Activated naive CD8-positive, alpha-beta T cell treated with anti-CD3 and anti-CD28 coated beads for 36 hours (primary cell): ENCODE measurements around the gene DCST1. TPM values are rescaled to one million over a fixed set of nuclear protein-coding genes. Genes with fewer than 3 reads are reported as not detected.

Experiments
- DNase-seq: peaks from one replicate; pipeline ENCODE4 v3.0.0; 2021
- H3K27ac Mint-ChIP-seq: one replicate; pipeline ENCODE4 v1.8.0; 2022; ENCODE audit warnings: mild to moderate bottlenecking, moderate library complexity, mixed read lengths
- H3K27me3 Mint-ChIP-seq: one replicate; pipeline ENCODE4 v1.8.0; 2022; ENCODE audit warnings: mild to moderate bottlenecking, mixed read lengths
- H3K36me3 Mint-ChIP-seq: one replicate; pipeline ENCODE4 v1.8.0; 2021; ENCODE audit warnings: mild to moderate bottlenecking, mixed read lengths
- H3K4me1 Mint-ChIP-seq: one replicate; pipeline ENCODE4 v1.8.0; 2021; ENCODE audit warnings: mixed read lengths
- H3K4me3 Mint-ChIP-seq: one replicate; pipeline ENCODE4 v1.8.0; 2022; ENCODE audit warnings: mild to moderate bottlenecking, moderate library complexity, mixed read lengths
- H3K9me3 Mint-ChIP-seq: one replicate; pipeline ENCODE4 v1.8.0; 2022; ENCODE audit warnings: mixed read lengths
- total RNA-seq, 2 experiments: library from RNA; stranded (reverse); gene quantifications; one replicate each; pipeline ENCODE4 v1.2.3, GENCODE V29; 2021

Gene DCST1
- total RNA-seq, 2 experiments from 2014 or later = not detected

- Mint-ChIP-seq H3K27ac (peak overlapping the region; percentile 11), H3K9me3 (no peaks in the 10 kb centered on the region), H3K36me3 (peaks cover 4% of the 10 kb centered on the region), H3K27me3 (peaks cover 6% of the 10 kb centered on the region), H3K4me3 (no peak overlapping the region), H3K4me1 (peaks cover 40% of the 10 kb centered on the region)
- DNase-seq = no peak
Measured at GRCh38 chr1:155016231-155016831, 17.3 kb upstream of the DCST1 start.

GRCh38 chr1:155017041-155017945 is 16.3 kb upstream of the DCST1 start:
- Mint-ChIP-seq H3K27me3 (peaks cover 6% of the 10 kb centered on the region), H3K4me3 (peak overlapping the region; percentile 57), H3K9me3 (no peaks in the 10 kb centered on the region), H3K27ac (peak overlapping the region; percentile 13), H3K36me3 (peaks cover 4% of the 10 kb centered on the region), H3K4me1 (peaks cover 36% of the 10 kb centered on the region)
- peak; percentile 93 for DNase-seq

- Mint-ChIP-seq H3K27ac (no peak overlapping the region), H3K27me3 (peaks cover 6% of the 10 kb centered on the region), H3K4me1 (peaks cover 30% of the 10 kb centered on the region), H3K9me3 (no peaks in the 10 kb centered on the region), H3K36me3 (peaks cover 4% of the 10 kb centered on the region), H3K4me3 (peak overlapping the region; percentile 57)
- no peak for DNase-seq
Measured at GRCh38 chr1:155017946-155018316, 15.7 kb upstream of the DCST1 start.

- H3K27ac Mint-ChIP-seq = no peak overlapping the region
- no peak overlapping the region for H3K4me3 Mint-ChIP-seq
- no peak for DNase-seq
- H3K36me3 Mint-ChIP-seq = peaks cover 4% of the 10 kb centered on the region
- H3K9me3 Mint-ChIP-seq = no peaks in the 10 kb centered on the region
- peaks cover 6% of the 10 kb centered on the region for H3K27me3 Mint-ChIP-seq
- H3K4me1 Mint-ChIP-seq = peaks cover 23% of the 10 kb centered on the region
Measured at GRCh38 chr1:155018617-155019348, 14.8 kb upstream of the DCST1 start.

- DNase-seq = no peak
- H3K27me3 Mint-ChIP-seq = peaks cover 6% of the 10 kb centered on the region
- H3K9me3 Mint-ChIP-seq = no peaks in the 10 kb centered on the region
- peaks cover 4% of the 10 kb centered on the region for H3K36me3 Mint-ChIP-seq
- H3K4me1 Mint-ChIP-seq = peaks cover 17% of the 10 kb centered on the region
- no peak overlapping the region for H3K4me3 Mint-ChIP-seq
- no peak overlapping the region for H3K27ac Mint-ChIP-seq
Measured at GRCh38 chr1:155019377-155020245, 14.0 kb upstream of the DCST1 start.

- Mint-ChIP-seq H3K27ac (no peak overlapping the region), H3K9me3 (no peaks in the 10 kb centered on the region), H3K36me3 (no peaks in the 10 kb centered on the region), H3K4me1 (peaks cover 3% of the 10 kb centered on the region), H3K4me3 (no peak overlapping the region), H3K27me3 (no peaks in the 10 kb centered on the region)
- no peak for DNase-seq
Measured at GRCh38 chr1:155022136-155022926, 11.3 kb upstream of the DCST1 start.

- no peak for DNase-seq
- Mint-ChIP-seq H3K4me1 (peaks cover 2% of the 10 kb centered on the region), H3K36me3 (no peaks in the 10 kb centered on the region), H3K4me3 (no peak overlapping the region), H3K27me3 (no peaks in the 10 kb centered on the region), H3K27ac (no peak overlapping the region), H3K9me3 (no peaks in the 10 kb centered on the region)
Measured at GRCh38 chr1:155022927-155023236, 10.7 kb upstream of the DCST1 start.

GRCh38 chr1:155023627-155024026 is 10.0 kb upstream of the DCST1 start:
- Mint-ChIP-seq H3K4me1 (no peaks in the 10 kb centered on the region), H3K36me3 (no peaks in the 10 kb centered on the region), H3K27me3 (no peaks in the 10 kb centered on the region), H3K27ac (no peak overlapping the region), H3K4me3 (no peak overlapping the region), H3K9me3 (no peaks in the 10 kb centered on the region)
- DNase-seq = no peak

- Mint-ChIP-seq H3K4me1 (no peaks in the 10 kb centered on the region), H3K27me3 (no peaks in the 10 kb centered on the region), H3K27ac (no peak overlapping the region), H3K9me3 (no peaks in the 10 kb centered on the region), H3K4me3 (no peak overlapping the region), H3K36me3 (no peaks in the 10 kb centered on the region)
- no peak for DNase-seq
Measured at GRCh38 chr1:155024315-155024714, 9.3 kb upstream of the DCST1 start.

- H3K27ac Mint-ChIP-seq = no peak overlapping the region
- H3K27me3 Mint-ChIP-seq = no peaks in the 10 kb centered on the region
- no peaks in the 10 kb centered on the region for H3K36me3 Mint-ChIP-seq
- H3K4me1 Mint-ChIP-seq = no peaks in the 10 kb centered on the region
- no peak for DNase-seq
- no peaks in the 10 kb centered on the region for H3K9me3 Mint-ChIP-seq
- H3K4me3 Mint-ChIP-seq = no peak overlapping the region
Measured at GRCh38 chr1:155026154-155026553, 7.5 kb upstream of the DCST1 start.

- Mint-ChIP-seq H3K4me1 (no peaks in the 10 kb centered on the region), H3K27me3 (no peaks in the 10 kb centered on the region), H3K27ac (no peak overlapping the region), H3K36me3 (no peaks in the 10 kb centered on the region), H3K9me3 (no peaks in the 10 kb centered on the region), H3K4me3 (no peak overlapping the region)
- no peak for DNase-seq
Measured at GRCh38 chr1:155026588-155026987, 7.0 kb upstream of the DCST1 start.

GRCh38 chr1:155029513-155030242 is 3.9 kb upstream of the DCST1 start:
- Mint-ChIP-seq H3K9me3 (no peaks in the 10 kb centered on the region), H3K27ac (no peak overlapping the region), H3K4me1 (no peaks in the 10 kb centered on the region), H3K4me3 (no peak overlapping the region), H3K27me3 (no peaks in the 10 kb centered on the region), H3K36me3 (no peaks in the 10 kb centered on the region)
- no peak for DNase-seq

- Mint-ChIP-seq H3K36me3 (no peaks in the 10 kb centered on the region), H3K4me1 (no peaks in the 10 kb centered on the region), H3K4me3 (no peak overlapping the region), H3K27me3 (no peaks in the 10 kb centered on the region), H3K9me3 (no peaks in the 10 kb centered on the region), H3K27ac (no peak overlapping the region)
- no peak for DNase-seq
Measured at GRCh38 chr1:155030243-155030795, 3.3 kb upstream of the DCST1 start.
